ENCODE measurements around the gene SOX3.
A peak's percentile ranks its signal among the peaks of the same experiment; 100 is the strongest.

Gene SOX3

DNA sequence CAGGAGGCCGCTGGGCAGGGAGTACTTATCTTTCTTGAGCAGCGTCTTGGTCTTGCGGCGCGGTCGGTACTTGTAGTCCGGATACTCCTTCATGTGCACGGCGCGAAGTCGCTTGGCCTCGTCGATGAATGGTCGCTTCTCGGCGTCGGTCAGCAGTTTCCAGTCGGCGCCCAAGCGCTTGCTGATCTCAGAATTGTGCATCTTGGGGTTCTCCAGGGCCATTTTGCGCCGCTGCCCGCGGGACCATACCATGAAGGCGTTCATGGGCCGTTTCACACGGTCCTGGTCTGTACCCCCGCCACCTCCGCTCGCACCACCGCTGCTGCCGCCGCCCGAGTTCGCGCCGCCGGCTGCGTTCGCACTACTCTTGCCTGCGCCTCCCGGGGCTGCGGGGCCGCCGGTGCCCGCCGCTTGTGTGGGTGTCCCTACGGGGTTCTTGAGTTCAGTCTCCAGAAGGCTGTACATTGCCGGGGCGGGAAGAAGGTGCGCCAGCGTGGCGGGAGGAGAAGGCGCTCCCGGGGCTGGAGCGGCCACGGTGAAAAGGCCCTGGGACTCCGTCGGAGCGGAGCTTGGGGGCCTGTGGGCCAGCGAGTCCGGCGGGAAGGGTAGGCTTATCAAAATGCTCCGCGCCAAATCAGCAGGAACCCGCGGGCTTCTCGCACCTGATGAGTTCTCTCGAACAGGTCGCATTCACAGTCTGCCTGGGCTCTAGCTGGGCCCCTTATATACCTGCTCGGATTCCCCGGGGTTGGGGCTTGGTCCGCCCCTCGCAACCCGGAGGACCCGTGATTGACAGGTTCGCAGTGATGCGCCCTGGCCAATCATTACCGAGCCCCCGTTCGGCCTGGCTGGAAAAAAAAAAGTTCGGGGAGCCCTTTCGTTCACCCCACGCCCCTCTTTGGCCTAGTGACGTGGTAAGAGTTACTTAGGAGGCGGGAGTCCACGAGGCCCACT lies at the start of gene SOX3:
TSS of gene SOX3 (minus strand) at position 699 of the 954 bp plus-strand sequence. CDS start at position 690, 9 bp downstream.
- peak; percentile 51 for DNase-seq (ENCODE audit: low spot score)

DNA sequence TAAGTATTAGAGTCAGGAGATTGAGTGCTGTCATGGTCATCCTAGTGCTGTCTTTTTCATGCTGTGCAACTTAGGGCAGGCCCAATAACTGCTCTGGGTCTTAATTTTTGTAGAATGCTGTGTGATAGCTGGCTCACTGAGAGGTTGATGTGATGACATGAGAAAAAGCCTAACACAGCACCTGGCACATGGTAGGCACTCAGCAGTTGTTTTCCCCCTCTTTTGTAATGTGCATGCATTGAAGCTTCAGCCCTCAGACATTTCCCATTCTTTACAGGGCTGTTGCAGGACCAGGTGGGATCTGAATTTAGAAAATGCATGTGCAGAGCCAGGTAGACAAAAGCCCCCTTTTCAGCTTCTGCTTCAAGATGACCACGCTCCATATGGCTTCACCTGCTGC lies 44.1 kb upstream of the SOX3 start:
- DNase-seq (ENCODE audit: low spot score), result no peak

DNA sequence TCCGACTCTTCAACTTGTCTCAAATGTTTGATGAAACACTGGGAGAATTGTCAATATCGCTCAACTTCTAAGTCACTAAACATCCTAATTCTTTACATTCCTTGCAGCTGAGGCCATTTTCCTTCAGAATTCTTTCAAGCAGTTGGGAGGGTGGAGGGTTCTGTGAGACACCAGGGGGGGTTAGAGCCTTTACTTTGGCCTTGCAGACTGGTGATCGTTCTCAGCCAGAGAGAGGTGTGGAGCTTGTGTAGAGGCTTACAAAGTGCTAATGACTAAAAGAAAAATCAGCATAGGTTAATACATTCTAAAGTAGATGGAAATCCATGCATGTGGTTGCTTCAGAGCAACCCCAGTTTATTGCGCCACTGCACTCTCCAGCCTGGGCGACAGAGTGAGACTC lies 21.3 kb upstream of the SOX3 start:
- no peak for DNase-seq (ENCODE audit: low spot score)

DNA sequence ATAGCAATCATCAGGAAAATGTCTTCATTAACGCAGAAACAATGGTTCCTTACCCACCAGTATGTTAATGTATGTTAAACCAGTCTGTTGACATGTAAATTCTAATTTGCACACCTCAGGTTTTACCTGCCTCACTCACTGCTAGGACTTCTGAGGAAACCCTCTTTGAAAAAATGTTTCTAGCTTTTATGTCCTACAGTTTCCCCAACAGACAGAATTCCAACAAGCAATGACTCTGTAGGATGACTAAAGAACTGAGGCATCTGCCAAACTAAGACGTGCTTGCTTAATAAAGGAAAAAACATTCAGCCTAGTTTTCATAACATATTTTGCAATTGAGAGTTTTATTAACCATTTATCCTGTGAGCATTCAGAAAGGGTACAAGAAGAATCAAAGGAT lies 20.6 kb upstream of the SOX3 start:
- no peak for DNase-seq (ENCODE audit: low spot score)

DNA sequence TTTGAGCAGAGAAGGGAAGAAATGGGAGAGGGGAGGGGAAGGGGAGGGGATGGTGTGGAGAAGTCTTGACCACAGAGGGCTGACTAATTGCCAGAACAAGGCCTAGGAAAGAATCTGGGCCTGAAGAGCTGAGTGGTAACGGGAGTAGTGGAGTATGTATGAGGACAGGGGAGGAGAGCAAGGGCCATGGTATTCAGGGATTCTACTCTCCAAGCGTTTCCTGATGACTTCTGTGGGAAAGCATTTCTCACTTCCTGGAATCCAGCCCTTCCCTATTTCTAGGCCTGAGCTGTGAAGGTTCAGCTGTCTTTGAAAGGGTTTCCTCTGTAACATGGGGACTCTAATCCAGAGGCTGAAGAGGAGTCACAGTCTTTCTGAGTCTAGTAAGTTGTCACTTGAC lies 19.7 kb upstream of the SOX3 start:
- DNase-seq (ENCODE audit: low spot score), result no peak

DNA sequence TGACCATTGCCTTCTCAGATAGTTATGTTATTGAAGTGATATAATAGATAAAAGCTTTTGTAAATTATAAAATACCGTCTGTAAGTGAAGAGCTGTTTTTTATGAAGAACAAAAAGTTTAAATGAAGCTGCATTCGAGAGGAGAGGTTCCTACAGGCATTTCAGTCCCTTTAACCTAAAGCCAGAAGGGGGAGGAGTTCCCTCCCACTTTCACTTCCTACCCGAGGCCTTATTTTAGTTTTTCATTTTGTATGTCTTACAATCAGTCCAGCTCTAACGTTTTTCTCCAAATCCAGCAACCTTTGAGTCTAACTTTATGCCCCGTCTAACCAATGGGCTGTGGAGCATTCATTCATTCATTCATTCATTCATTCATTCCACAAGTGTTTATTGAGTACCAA lies 16.5 kb upstream of the SOX3 start:
- DNase-seq (ENCODE audit: low spot score), result no peak

DNA sequence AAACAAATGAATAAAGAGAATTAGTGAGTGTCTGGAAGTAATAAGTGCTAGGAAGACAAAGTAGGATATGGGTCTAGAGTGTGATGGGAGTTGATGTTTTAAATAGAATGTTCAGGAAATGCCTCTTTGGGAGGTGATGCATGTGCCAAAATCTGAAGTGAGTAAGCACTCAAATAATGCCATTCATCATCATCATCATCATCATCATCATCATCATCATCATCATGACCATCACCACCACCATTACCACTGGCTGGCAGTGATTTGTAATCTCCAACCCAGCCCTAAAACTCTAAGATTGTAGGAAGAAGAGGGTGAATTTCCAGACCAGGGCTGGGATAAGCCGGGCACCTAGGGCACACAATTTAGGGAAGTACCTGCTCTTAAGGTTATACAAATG lies 9.7 kb upstream of the SOX3 start:
- no peak for DNase-seq (ENCODE audit: low spot score)

DNA sequence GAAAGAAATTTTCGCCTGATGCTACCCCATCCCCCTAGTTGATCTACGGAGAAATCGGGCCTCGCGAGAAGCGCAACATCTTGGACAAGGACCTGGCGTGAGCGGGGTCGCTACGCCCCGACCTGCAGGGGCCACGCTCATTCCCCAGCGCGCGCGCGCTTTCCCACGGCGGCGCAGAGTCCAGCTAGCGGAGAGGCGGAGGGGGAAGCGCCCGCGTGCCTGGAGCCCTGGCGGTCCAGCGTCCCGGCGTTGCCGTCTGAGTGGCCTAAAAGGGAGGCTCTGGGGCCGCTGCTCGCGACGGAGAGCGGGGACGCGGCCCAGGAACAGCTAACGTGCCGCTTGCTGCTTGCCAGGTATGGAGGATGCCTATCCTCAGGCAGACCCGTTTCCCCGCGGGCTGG lies 6.0 kb upstream of the SOX3 start:
- DNase-seq (ENCODE audit: low spot score), result no peak

DNA sequence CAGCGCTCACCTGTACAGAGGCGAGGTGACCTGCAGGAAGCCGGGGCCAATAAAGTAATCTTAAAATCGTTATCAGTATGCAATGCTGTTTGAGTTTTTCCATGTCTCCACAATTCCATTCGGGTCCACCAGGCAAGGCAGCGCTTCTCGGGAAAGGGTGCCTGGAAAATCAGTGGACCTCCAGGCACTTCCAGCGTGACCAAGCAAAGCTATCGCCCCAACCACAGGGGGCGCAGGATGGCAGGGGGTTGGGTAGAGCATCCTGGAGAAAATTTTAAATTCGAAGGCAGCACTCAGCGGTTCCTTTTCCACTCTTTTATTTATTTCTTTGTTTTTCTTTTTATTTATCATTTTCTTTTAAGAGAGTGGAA lies 5.4 kb upstream of the SOX3 start:
- DNase-seq (ENCODE audit: low spot score), result no peak

DNA sequence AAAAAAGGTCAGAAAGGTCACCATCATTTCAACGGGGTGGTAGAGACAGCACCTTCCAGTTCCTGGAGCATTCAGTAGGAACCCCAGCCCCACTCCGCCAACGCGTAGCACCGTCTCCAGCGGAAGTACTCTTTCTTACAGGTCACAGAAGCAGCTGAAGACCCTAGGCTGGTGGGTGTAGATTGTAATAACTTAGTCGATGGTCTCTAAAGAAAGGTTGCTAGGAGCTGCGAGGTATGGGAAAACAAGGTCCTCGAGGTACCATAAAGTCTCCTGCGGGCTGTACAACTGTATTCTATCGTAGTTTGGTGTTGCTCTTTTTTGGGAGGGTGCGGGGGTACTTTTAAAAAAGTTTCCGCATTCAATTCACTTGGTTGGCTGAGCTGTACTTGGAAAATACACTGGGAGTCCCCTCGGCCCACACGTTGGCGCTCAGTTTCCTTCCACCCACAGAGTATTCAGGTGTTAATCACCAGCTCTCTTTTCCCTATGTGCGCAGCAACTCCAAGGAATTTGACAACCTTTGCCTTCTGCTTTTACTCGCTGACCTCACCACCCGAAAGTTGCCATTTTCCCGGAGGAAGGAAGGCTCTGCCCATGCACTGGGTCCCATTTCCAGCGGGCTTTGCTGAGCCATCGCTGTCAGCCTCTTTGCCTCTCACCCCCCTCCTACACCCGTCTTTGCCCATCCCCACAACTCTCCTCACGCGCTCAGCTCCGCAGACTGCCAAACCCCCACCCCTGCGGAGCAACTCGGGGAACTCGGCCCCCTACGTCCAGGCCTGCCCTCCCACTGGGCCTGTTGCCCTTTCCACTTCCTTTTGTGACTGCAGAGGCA lies 4.8 kb upstream of the SOX3 start:
- no peak for DNase-seq (ENCODE audit: low spot score)

DNA sequence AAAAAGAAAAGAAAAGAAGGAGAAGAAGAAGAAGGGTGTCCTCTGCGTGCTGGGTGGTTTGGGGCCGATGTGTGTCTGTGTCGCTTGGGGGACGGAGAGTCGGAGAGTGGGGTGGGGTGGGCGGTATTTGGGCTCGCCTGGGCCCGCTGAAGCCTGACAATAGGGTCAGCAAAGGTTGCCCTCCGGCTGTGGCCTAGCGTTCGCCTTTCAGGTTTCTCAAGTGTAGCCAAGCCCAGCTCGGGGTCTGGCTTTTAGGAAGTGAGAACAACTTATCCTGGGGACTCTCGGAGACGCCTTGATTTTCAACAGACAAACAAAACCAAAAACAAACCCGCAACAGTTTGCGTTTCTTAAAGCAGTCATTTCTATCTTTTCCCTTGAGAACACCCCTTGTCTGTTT lies 4.1 kb upstream of the SOX3 start:
- no peak for DNase-seq (ENCODE audit: low spot score)

DNA sequence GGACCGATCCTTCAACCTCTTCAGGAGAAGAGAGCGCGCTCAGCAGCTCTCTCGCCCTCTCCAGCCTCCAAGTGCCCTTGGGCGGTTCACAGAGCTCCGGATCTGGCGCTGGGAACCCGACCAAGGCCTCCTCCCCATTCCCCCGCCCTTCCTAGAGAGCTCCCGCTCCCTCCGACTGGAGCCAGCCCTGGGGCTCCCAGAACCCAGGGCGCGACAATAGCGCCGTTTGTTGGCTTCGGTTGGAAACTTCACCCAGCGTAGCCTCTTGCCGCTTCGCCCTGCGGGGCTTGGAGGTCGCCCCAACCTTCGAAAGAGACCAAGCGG lies 3.1 kb upstream of the SOX3 start:
- peak; percentile 43 for DNase-seq (ENCODE audit: low spot score)

DNA sequence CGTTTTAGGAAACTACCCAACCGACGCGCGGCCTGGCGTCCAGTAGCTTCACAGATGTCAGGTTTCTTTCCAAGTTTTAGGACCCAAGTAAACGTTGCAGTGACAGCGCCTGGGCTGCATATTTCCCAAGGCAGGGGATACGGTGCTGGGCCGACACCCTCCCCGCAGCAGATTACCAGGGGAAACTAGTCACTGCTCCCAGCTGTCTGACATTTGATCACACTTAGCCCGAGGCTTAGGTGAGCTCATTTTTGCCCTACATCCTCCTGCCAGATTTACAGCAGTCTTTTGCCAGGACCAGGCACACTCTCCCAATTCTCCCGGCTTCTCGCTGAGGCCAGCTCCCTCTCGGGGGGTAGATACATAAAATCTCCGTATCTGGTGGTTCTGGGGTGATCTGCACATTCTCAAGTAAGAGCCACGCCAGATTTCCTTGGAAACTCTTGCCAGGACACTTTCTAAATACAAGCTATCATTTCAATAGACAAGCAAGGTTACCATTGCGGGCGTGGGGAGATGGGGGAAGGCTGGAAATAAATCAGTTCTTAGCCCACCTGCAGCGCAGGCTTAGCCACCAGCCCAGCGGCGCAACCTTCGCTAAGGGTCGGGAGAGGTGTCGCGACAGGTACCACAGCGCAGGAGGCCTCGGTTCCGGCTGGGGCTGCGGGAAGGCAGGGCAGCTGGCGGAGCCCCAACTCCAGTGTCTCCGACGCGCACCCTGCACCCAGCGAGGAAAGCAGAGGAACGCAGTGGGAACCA lies 2.5 kb upstream of the SOX3 start:
- no peak for DNase-seq (ENCODE audit: low spot score)

DNA sequence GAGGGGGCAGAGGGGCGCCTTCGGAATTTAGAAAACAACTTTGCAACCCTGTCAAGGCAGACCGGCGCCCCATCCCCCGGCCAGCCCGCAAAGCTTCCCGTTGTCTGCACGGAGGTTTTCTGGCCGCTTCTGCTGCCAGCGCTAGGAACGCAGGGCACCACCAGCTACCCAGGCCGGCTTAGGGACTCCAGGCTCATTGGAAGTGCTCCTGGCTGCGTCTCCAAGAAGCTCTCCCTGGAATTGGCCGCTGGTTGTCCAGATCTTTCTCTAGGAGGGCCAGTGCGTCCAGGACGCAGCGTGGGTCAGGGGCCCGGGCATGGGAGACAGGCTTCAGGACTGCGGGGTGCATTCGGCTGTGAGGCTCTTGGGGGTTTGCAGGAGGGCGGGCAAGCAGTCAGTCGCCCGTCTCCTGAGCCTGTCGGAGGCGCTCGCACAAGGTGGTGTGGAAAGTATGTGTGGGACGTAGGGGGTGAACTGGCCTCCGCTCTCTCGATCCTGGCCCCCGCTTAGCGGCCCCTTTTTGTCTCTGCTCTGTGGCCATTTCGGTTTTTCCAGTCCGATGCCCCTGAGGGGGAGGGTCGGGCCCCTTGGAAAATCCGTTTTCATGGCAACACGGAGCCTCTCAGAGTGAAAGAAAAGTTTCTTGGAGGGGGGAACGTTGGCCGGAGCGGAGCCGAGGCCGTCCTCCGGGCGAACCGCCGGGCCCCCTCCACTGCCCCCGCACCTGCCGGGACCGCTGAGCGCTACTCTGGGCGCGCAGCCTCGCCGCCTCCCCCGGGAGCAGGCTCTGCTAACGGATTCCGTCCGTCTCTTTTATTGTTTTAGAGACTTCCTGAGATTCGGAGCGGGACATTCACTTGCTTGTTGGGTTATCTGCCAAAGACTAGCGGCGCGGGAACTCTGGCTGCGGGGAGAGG lies 810 bp upstream of the SOX3 start:
- no peak for DNase-seq (ENCODE audit: low spot score)

DNA sequence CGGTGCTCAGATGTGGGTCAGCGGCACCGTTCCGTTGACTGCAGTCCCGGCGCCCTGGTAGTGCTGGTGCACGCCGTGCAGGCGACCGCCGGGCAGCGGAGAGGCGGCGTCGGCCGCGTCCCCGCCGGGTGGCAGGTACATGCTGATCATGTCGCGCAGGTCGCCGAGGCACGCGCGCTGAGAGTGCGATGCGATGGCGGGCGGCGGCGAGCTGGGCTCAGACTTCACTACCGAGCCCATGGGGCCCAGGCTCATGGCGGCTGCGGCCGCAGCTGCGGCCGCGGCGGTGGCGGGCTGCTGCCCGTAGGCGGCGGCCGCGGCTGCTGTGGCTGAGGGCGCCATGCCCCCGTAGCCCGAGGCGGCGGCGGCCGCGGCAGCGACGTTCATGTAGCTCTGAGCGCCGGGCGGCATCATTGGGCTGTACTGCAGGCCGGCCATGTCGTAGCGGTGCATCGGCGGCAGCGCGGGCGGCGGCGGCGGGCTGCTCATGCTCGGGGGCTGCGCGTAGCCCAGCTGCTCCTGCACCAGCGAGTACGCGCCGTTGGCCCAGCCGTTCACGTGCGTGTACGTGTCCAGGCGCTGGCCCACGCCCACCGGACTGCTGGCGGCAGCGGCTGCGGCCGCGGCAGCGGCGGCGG lies 1.0 kb downstream of the SOX3 start:
- no peak for DNase-seq (ENCODE audit: low spot score)

DNA sequence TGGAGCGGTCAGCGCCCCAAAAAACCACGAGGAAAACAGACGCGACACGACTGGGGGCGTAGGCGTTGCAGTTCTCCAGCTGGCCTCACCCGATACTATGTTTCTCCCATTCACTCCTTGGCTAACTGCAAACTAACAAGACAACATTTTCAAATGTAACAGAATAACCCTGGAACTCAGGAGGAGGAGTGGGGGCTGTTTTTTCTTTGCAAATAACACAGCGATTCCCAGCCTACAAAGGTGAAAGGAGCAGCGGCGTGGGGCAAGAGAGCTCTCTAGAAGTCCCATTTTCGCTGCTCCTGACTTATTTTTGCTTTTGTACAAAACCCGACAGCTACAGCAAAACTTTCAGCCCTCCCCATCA lies 1.6 kb downstream of the SOX3 start:
- DNase-seq (ENCODE audit: low spot score), result no peak

DNA sequence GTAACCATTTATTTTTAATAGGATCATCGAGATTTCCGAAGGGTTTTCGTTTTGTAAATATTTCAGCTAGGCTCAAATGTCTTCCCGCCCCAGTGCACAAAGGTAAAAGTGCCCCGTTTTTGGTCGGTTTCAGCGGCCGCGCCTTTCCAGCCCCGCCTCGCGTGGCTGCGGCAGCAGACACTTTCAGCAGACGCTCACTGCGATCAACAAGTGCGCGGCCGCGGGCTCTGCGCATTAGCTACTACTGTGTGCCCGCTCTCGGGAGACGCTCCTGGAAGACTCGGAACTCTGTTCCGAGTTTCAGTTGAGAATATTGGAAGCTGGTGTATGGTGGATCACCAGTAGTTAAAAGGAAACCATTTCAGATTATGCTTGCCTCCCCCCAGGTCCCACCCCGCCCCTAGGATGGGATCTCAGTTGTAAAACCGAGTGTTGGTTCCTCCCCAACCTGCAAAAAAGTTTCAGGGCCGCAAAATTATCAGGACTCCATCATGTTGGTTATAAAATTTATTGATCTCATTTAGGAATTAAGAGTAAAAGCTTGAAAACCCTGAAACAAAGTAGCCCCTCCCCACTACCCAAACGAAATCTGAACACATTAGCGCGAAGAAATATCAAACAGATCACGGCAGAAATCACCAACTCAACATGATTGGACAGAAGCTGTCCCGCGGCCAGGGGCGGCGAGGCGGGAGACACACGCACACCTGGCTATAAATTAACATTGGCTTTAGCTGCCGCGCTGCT lies 2.2 kb downstream of the SOX3 start:
- DNase-seq (ENCODE audit: low spot score), result no peak

DNA sequence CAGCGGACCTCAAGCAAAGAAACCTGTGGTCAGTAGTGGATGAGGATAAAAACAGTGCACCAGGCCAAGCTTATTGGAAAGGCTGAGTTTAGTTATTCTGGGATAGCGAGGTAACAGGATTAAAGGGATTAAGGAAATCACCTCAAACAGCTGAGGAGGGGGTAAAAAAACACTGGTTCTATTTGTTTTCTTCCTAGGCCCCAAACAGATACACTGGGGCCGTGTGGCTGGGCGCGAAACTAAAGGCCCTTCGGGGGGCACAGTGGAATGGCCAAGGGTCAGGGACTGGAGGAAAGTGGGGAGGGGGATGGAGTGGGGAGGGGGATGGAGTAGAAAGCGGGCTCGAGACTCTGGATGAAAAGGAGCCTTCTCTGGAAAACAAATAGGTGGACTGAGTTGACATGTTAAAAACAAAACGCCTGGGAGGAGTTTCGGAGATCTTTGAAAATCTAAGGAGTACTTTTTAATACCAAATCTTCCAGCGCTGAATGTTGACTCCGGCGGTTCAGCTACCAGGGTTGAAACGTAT lies 2.9 kb downstream of the SOX3 start:
- DNase-seq (ENCODE audit: low spot score), result no peak

DNA sequence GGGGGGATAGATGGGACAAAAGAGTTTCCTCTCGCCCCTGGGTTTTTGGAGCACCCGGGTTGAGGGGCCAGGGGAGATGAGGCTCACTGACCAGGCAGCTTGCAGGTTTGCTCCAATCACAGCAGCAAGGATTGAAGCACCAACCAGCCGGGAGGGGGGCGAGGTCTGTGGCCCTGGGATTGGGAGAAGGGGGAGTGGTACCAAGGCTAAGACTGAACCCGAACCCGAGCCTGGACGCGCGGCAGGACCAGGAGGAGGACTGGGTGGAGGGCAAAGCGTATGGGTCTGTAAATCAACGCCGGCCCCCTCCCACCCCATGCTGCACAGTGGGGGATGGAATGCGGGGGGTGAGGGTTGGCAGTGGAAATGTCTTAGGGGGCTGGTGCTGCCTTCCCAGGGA lies 3.5 kb downstream of the SOX3 start:
- DNase-seq (ENCODE audit: low spot score), result no peak

DNA sequence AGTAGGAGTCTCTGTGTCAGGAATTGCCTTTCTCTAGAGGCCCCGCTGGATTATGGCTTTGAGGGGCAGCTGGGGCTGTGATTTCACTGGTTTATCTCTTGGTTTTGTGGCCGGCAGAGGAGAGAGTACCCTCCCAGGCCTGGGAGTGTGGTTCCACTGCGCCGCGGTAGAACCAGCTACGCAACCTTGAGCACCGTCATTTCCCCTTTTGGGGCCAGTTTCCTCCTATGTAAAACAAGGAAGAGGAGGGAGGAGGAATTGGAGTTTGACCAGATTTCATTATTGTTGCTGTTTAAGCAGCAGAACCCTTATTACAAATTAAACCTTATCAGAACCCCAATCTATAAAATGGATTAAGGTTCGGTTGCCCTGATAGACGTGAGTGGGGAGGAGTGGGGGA lies 4.4 kb downstream of the SOX3 start:
- DNase-seq (ENCODE audit: low spot score), result no peak

All from iPS-NIHi11 (cell line).